SK-N-MC (cell line): ENCODE data around the gene HYAL1.
"Not testable (repeated sequence)": the region's sequence is repeated elsewhere in the genome, so short reads cannot be mapped to it uniquely, and the experiment has no call there.

Experiments
- DNase-seq: peaks from one replicate; pipeline ENCODE4 v3.0.0-alpha.2; 2011; ENCODE audit warnings: low read depth, low spot score
- H3K27ac ChIP-seq: fragments of 200-600 bp; sonication (generic); 2 replicates; pipeline ENCODE4 v1.5.1; 2016; ENCODE audit warnings: mixed run types
- H3K36me3 ChIP-seq: fragments of 200-600 bp; sonication (generic); 2 replicates; pipeline ENCODE4 v1.6.1; 2017; ENCODE audit warnings: antibody characterized with exemption, low read length, mixed read lengths; ENCODE audit not compliant: insufficient read depth
- H3K4me3 ChIP-seq: fragments of 200-600 bp; sonication (generic); 2 replicates; pipeline ENCODE4 v1.5.1; 2016
- H3K9ac ChIP-seq: fragments of 200-600 bp; sonication (generic); 2 replicates; pipeline ENCODE4 v1.8.0; 2017; ENCODE audit warnings: mixed run types, mixed read lengths; ENCODE audit not compliant: insufficient read length
- H3K9me3 ChIP-seq: fragments of 200-600 bp; sonication (generic); 2 replicates; pipeline ENCODE4 v1.6.1; 2017; ENCODE audit warnings: low read depth, mild to moderate bottlenecking, antibody characterized with exemption, low read length, moderate library complexity, mixed read lengths
- EZH2 ChIP-seq: fragments of 200-600 bp; sonication (generic); IDR thresholded peaks from one replicate; pipeline ENCODE4 v1.6.1; 2017; ENCODE audit warnings: antibody characterized with exemption
- FOXP2 ChIP-seq: optimal IDR thresholded peaks from 2 replicates; pipeline ENCODE3; 2011; ENCODE audit warnings: mild to moderate bottlenecking, moderate library complexity; ENCODE audit not compliant: insufficient read depth; ENCODE audit errors: extremely low read length, control extremely low read depth
- POLR2AphosphoS5 ChIP-seq: IDR thresholded peaks from 2 replicates; pipeline ENCODE4 v1.6.1; 2012; ENCODE audit warnings: mild to moderate bottlenecking, low read depth, low read length, borderline replicate concordance

The HYAL1 gene

GRCh38 chr3:50286322-50287227, 16.8 kb downstream of the HYAL1 start:
- Histone ChIP-seq H3K36me3 (peaks cover 14% of the 10 kb centered on the region; the same call in 1 of the 2 replicates), H3K4me3 (no peak overlapping the region), H3K9ac (no peak overlapping the region), H3K9me3 (no peaks in the 10 kb centered on the region), H3K27ac (no peak overlapping the region)
- TF ChIP-seq FOXP2 (no peak), EZH2 (no peak), POLR2AphosphoS5 (peak; percentile 2; the same call in 1 of the 2 replicates)
- DNase-seq: no peak

DNA sequence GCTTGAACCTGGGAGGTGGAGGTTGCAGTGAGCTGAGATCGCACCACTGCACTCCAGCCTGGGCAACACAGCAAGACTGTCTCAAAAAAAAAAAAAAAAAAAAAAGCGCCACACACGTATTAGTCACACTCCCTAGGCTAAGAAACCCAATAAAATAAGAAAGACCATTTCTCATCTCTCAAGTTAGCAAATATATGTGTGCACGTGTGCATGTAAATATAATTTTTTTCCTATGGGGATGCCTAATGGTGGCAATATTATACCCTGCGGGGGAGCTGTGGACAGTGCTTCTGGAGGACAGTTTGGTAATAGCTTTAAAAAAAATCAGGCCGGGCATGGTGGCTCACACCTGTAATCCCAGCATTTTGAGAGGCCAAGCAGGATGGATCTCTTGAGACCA, 19.3 kb downstream of the HYAL1 start:
- DNase-seq, H3K9me3 ChIP-seq, H3K4me3 ChIP-seq, H3K36me3 ChIP-seq, H3K27ac ChIP-seq, H3K9ac ChIP-seq: not testable (repeated sequence)

- DNase-seq: no peak
- TF ChIP-seq EZH2: no peak
- TF ChIP-seq FOXP2: no peak
- TF ChIP-seq POLR2AphosphoS5: no peak
- Histone ChIP-seq H3K9me3 (no peaks in the 10 kb centered on the region), H3K27ac (no peak overlapping the region), H3K9ac (no peak overlapping the region), H3K4me3 (no peak overlapping the region), H3K36me3 (no peaks in the 10 kb centered on the region)
Observed at GRCh38 chr3:50279255-50280016, 23.9 kb downstream of the HYAL1 start.

GRCh38 chr3:50278880-50279224, 24.5 kb downstream of the HYAL1 start, which contains the start of gene LSMEM2:
Gene LSMEM2 (plus strand): TSS chr3:50279087. CDS start chr3:50279114, 27 bp downstream.
- Histone ChIP-seq H3K27ac (no peak within 1 kb of the TSS), H3K9me3 (no peaks in the 10 kb centered on the region), H3K4me3 (no peak within 1 kb of the TSS), H3K36me3 (no peaks in the 10 kb centered on the region), H3K9ac (no peak within 1 kb of the TSS)
- no peak for DNase-seq
- TF ChIP-seq FOXP2 (no peak), POLR2AphosphoS5 (no peak), EZH2 (no peak)

DNA sequence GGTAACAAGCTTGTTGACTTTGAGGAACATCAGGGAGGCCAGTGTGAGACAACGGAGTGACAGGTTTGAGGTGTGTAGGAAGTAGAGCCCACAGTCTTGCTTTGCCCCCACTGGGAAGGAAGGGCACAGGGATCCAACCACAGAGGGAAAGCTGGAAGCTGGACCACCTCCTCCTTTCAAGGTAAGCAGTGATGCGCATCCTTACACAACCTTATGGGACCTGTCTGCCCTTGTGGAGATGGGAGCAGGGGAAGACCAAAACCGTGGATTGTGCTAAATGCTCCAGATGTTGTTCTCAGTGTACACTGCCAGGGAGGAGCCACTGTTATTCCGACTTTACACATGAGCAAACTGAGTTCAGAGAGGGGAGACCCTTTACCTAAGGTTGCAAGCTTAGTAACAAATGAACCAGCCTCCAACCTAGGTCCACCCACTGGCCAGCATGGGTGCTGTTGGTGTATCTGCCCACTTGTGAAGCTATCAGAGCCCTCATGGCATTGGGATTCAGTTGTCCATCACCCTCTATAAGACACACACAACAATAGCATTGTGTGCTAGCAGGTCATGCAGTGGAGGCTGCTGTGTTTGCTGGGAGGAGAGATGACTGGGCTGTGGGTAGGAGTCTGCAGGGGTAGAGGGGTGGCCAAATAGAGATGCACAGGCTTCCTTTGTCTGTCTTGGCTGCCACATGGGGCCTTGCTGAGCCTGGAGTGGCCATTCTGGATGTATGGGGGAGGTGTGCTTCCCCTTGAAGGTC, 25.1 kb downstream of the HYAL1 start:
- TF ChIP-seq EZH2 (no peak), FOXP2 (no peak), POLR2AphosphoS5 (no peak)
- no peaks in the 10 kb centered on the region for H3K36me3 ChIP-seq
- H3K4me3 ChIP-seq: no peak overlapping the region
- H3K27ac ChIP-seq: no peak overlapping the region
- H3K9ac ChIP-seq: no peak overlapping the region
- DNase-seq: no peak
- H3K9me3 ChIP-seq: no peaks in the 10 kb centered on the region

GRCh38 chr3:50276762-50277101, 26.6 kb downstream of the HYAL1 start:
- no peak for DNase-seq
- Histone ChIP-seq H3K36me3 (no peaks in the 10 kb centered on the region), H3K4me3 (no peak overlapping the region), H3K27ac (no peak overlapping the region), H3K9me3 (no peaks in the 10 kb centered on the region), H3K9ac (no peak overlapping the region)
- TF ChIP-seq FOXP2 (no peak), EZH2 (no peak), POLR2AphosphoS5 (no peak)

DNA sequence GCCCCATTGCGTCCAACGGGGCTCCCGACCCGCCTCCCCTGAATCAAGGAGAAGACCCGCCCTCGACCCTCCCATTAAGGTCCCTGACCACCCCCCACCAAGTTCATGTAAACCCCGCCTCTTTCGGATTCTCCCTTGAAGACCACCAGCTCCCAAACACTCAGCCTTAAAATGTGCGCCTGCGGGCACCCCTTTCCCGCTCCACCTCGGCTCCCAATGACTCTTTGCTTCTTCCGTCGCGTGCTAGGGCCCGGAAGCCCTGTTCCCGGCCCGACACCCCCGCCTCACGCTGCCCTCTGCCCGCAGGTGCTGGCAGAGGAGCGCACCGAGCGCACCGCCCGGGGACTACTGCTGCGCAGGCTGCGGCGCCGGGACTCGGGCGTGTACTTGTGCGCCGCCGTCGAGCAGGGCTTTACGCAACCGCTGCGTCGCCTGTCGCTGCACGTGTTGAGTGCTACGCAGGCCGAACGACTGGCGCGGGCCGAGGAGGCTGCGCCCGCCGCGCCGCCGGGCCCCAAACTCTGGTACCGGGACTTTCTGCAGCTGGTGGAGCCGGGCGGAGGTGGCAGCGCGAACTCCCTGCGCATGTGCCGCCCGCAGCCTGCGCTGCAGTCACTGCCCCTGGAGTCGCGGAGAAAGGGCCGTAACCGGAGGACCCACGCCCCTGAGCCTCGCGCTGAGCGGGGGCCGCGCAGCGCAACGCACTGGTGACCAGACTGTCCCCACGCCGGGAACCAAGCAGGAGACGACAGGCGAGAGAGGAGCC, 27.2 kb downstream of the HYAL1 start:
- TF ChIP-seq FOXP2 (no peak), POLR2AphosphoS5 (no peak), EZH2 (no peak)
- no peak for DNase-seq
- H3K36me3 ChIP-seq: no peaks in the 10 kb centered on the region
- H3K9ac ChIP-seq: no peak overlapping the region
- no peak overlapping the region for H3K4me3 ChIP-seq
- H3K9me3 ChIP-seq: no peaks in the 10 kb centered on the region
- H3K27ac ChIP-seq: no peak overlapping the region
